OCI-LY7 (cell line): ENCODE measurements around the gene TRRAP. TPM values are rescaled to one million over a fixed set of nuclear protein-coding genes. Genes with fewer than 3 reads are reported as not detected.

ENCODE experiments used
- BruUV-seq: library from RNA; stranded (reverse); fragments of 400-500 nt; replicated peaks from 2 replicates; lab custom pipeline; 2021; lab: Mats Ljungman, UMichigan
- CTCF ChIA-PET: fragments of 300-600 bp; sonication (Branson Sonifier 250); formaldehyde crosslinking; loops from one replicate; lab custom pipeline; 2022; ENCODE audit warnings: antibody characterized with exemption; ENCODE audit not compliant: unreplicated experiment; lab: Charles Lee
- POLR2A ChIA-PET: fragments of 300-600 bp; sonication (Branson Sonifier 250); formaldehyde crosslinking; loops from one replicate; lab custom pipeline; 2022; ENCODE audit warnings: antibody characterized with exemption; lab: Charles Lee
- DNase-seq: peaks from one replicate; pipeline ENCODE4 v3.0.0-alpha.2; 2015; ENCODE audit warnings: low spot score
- H2AFZ ChIP-seq: fragments of 200-600 bp; sonication (generic), shearing (Covaris generic); 2 replicates; pipeline ENCODE4 v1.6.1; 2014; ENCODE audit warnings: mild to moderate bottlenecking, antibody characterized with exemption, low read length, moderate library complexity
- H3K27ac ChIP-seq: fragments of 200-600 bp; sonication (generic); 2 replicates; pipeline ENCODE4 v1.5.1; 2014; ENCODE audit warnings: mixed run types, low read depth, mild to moderate bottlenecking, moderate library complexity, low read length, inconsistent platforms; ENCODE audit not compliant: poor library complexity, severe bottlenecking
- H3K36me3 ChIP-seq: fragments of 200-600 bp; sonication (generic); 2 replicates; pipeline ENCODE4 v1.6.1; 2014; ENCODE audit warnings: mild to moderate bottlenecking, antibody characterized with exemption, low read length, moderate library complexity, mixed read lengths; ENCODE audit not compliant: insufficient read depth
- H3K4me1 ChIP-seq: fragments of 200-600 bp; sonication (generic); 2 replicates; pipeline ENCODE4 v1.5.1; 2014; ENCODE audit warnings: mild to moderate bottlenecking, low read length; ENCODE audit not compliant: insufficient read depth, poor library complexity, severe bottlenecking
- H3K4me2 ChIP-seq: fragments of 200-600 bp; sonication (generic); 2 replicates; pipeline ENCODE4 v1.6.1; 2014; ENCODE audit warnings: mild to moderate bottlenecking, low read length
- H3K4me3 ChIP-seq: fragments of 200-600 bp; sonication (generic); 2 replicates; pipeline ENCODE4 v1.5.1; 2014; ENCODE audit warnings: mild to moderate bottlenecking, low read depth, low read length; ENCODE audit not compliant: poor library complexity, severe bottlenecking
- H3K79me2 ChIP-seq: fragments of 200-600 bp; sonication (generic); 2 replicates; pipeline ENCODE4 v1.6.1; 2016; ENCODE audit warnings: low read depth, mild to moderate bottlenecking, low read length, moderate library complexity, mixed read lengths; ENCODE audit not compliant: insufficient read depth
- H3K9me2 ChIP-seq: fragments of 200-600 bp; sonication (generic); 2 replicates; pipeline ENCODE4 v1.6.1; 2016; ENCODE audit warnings: mild to moderate bottlenecking, low read length, mixed read lengths; ENCODE audit not compliant: insufficient read depth
- H3K9me3 ChIP-seq: fragments of 200-600 bp; sonication (generic); 2 replicates; pipeline ENCODE4 v1.6.1; 2014; ENCODE audit warnings: mild to moderate bottlenecking, mixed run types, low read length, mixed read lengths
- H4K20me1 ChIP-seq: fragments of 200-600 bp; sonication (generic); 2 replicates; pipeline ENCODE4 v1.6.1; 2014; ENCODE audit warnings: mild to moderate bottlenecking, antibody characterized with exemption, low read length, moderate library complexity, mixed read lengths; ENCODE audit not compliant: insufficient read depth
- EZH2phosphoT487 ChIP-seq: fragments of 200-600 bp; sonication (generic); IDR thresholded peaks from 2 replicates; pipeline ENCODE4 v1.6.1; 2018; ENCODE audit warnings: low read depth, borderline replicate concordance, mild to moderate bottlenecking, mixed run types, antibody characterized with exemption, low read length, moderate library complexity, mixed read lengths
- intact Hi-C: fragments of 100-400 bp; cut with micrococcal nuclease; formaldehyde crosslinking; loops from one replicate; pipeline ENCODE4 v1.10.0; 2022; ENCODE audit not compliant: unreplicated experiment
- total RNA-seq, 2 experiments: library from RNA; depleted of rRNA in 1 of 2; stranded (reverse); fragments of >200 nt in 1 of 2; shearing (Covaris generic) in 1 of 2; gene quantifications; 2 replicates each; pipeline ENCODE4 v1.2.3, GENCODE V29; 2014 to 2022
- TF ChIP-seq, protein P1 (sequence below): fragments of 200-600 bp; sonication (generic); conservative IDR thresholded peaks from 2 replicates; pipeline ENCODE4 v1.5.1; 2014; ENCODE audit warnings: mild to moderate bottlenecking, antibody characterized with exemption, low read length, moderate library complexity, mixed read lengths

Gene TRRAP
- total RNA-seq, 2 experiments from 2014 or later: 50.4 to 86.1 TPM

DNA sequence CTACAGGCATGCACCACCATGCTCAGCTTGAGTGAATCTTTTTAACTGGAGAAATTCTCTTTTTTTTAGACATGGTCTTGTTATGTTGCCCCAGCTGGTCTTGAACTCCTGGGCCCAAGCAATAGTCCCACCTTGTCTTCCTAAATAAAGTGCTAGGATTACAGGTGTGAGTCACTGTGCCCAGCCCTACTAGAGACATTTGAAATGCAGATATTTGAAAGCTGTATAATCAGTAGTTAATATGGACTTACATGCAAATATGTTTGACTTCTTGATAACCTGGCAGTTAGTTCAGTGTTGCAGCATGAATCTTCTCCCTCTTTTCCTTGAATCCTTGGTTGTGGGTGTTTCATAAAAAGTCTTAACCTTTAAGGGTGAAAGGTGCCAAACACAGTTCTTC is 8.7 kb downstream of the TRRAP start:
- Histone ChIP-seq H3K4me1 (peaks cover 27% of the 10 kb centered on the region), H3K79me2 (peaks cover 42% of the 10 kb centered on the region), H3K36me3 (peaks cover 94% of the 10 kb centered on the region), H3K27ac (no peak overlapping the region), H3K9me3 (no peaks in the 10 kb centered on the region), H3K4me2 (no peak overlapping the region), H4K20me1 (no peaks in the 10 kb centered on the region), H3K9me2 (no peaks in the 10 kb centered on the region), H2AFZ (no peak overlapping the region), H3K4me3 (no peak overlapping the region)
- TF ChIP-seq EZH2phosphoT487: no peak
- TF ChIP-seq, protein P1, sequence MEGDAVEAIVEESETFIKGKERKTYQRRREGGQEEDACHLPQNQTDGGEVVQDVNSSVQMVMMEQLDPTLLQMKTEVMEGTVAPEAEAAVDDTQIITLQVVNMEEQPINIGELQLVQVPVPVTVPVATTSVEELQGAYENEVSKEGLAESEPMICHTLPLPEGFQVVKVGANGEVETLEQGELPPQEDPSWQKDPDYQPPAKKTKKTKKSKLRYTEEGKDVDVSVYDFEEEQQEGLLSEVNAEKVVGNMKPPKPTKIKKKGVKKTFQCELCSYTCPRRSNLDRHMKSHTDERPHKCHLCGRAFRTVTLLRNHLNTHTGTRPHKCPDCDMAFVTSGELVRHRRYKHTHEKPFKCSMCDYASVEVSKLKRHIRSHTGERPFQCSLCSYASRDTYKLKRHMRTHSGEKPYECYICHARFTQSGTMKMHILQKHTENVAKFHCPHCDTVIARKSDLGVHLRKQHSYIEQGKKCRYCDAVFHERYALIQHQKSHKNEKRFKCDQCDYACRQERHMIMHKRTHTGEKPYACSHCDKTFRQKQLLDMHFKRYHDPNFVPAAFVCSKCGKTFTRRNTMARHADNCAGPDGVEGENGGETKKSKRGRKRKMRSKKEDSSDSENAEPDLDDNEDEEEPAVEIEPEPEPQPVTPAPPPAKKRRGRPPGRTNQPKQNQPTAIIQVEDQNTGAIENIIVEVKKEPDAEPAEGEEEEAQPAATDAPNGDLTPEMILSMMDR: no peak
- no peak for DNase-seq
- BruUV-seq: no TSS peak
- CTCF ChIA-PET: no interaction called here
- POLR2A ChIA-PET: interaction anchor here (0.7 kb wide), 1 partner anchor 22 kb away, joined by 3 read pairs; no protein-coding TSS in a partner anchor
- intact Hi-C loops: no loop called here

DNA sequence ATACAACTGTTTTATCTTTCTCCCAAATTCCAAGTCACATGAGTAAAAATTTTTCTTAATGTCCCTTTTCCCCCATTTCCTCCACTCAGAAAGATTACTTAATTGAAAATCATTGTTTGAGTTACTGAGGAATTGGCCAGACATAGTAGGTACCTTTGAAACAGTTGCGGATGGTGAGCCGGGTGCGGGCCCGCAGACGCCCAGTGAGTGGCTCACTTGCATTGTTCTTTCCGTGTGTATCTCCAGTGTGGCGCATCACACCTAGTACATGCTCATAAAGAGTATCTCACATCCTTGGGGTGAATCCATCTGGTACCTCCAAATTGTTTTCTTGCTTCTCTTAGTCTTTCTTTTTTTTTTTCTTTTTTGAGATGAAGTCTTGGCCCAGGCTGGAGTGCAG is 14.3 kb downstream of the TRRAP start:
- intact Hi-C loops: no loop called here
- TF ChIP-seq, protein P1: no peak
- TF ChIP-seq EZH2phosphoT487: no peak
- Histone ChIP-seq H3K4me2 (no peak overlapping the region), H3K79me2 (no peaks in the 10 kb centered on the region; the same call in 1 of the 2 replicates), H3K4me1 (no peaks in the 10 kb centered on the region), H3K4me3 (no peak overlapping the region), H3K9me3 (no peaks in the 10 kb centered on the region), H4K20me1 (no peaks in the 10 kb centered on the region), H3K9me2 (no peaks in the 10 kb centered on the region), H3K36me3 (peaks cover 93% of the 10 kb centered on the region), H3K27ac (no peak overlapping the region), H2AFZ (no peak overlapping the region)
- no TSS peak for BruUV-seq
- ChIA-PET CTCF (no interaction called here), POLR2A (interaction anchor here (1.0 to 2.9 kb wide), 2 partner anchors 10 to 22 kb away, joined by 6 to 10 read pairs; no protein-coding TSS in a partner anchor)
- DNase-seq: no peak

DNA sequence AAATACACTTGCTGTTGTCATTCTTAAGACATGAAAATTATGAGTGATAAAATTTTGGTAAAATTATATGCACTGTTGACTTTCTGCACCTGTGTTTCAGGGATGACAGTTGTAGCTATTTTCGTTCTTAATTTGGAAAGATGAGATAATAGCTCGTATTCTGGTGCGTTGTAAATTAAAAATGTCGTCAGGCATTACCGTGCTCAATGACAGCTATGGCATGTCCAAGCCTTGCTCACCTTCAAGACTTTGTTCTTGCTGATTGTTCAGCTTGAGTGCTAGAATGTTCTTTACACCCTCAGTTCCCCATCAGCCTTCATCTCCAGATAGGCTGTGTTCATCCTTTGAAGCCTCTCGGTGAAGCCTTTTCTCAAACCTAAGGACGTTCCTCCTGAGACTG is 21.5 kb downstream of the TRRAP start:
- Histone ChIP-seq H3K9me3 (no peaks in the 10 kb centered on the region), H3K4me1 (no peaks in the 10 kb centered on the region), H4K20me1 (no peaks in the 10 kb centered on the region), H3K79me2 (no peaks in the 10 kb centered on the region), H3K4me2 (no peak overlapping the region), H3K9me2 (no peaks in the 10 kb centered on the region), H3K4me3 (no peak overlapping the region), H3K27ac (no peak overlapping the region), H2AFZ (no peak overlapping the region), H3K36me3 (peaks cover 100% of the 10 kb centered on the region)
- ChIA-PET POLR2A (no interaction called here), CTCF (no interaction called here)
- intact Hi-C loops: no loop called here
- TF ChIP-seq, protein P1: no peak
- TF ChIP-seq EZH2phosphoT487: no peak
- no peak for DNase-seq
- BruUV-seq: TSS peak; percentile 30
